22Rv1 (cell line): ENCODE measurements around the gene SLC34A3.

Experiments
- CTCF ChIP-seq: fragments of 450-650 bp; IDR thresholded peaks from 2 replicates; pipeline ENCODE4 v1.5.1; 2017; ENCODE audit warnings: mild to moderate bottlenecking
- ZFX ChIP-seq: fragments of 450-650 bp; IDR thresholded peaks from 2 replicates; pipeline ENCODE4 v1.6.1; 2017; ENCODE audit warnings: antibody characterized with exemption, borderline replicate concordance

- TF ChIP-seq CTCF (no peak), ZFX (no peak)
Observed at GRCh38 chr9:137272241-137273094, 41.8 kb downstream of the SLC34A3 start.
